GM18868 (cell line): Measurements from ENCODE around the gene HUNK.
"Not testable (repeated sequence)": the region's sequence is repeated elsewhere in the genome, so short reads cannot be mapped to it uniquely, and the experiment has no call there.

ENCODE experiments used
- ATAC-seq: cut with Tn5 transposase; IDR thresholded peaks from one replicate; pipeline ENCODE4 v1.9.1; 2021; ENCODE audit warnings: mild to moderate bottlenecking, moderate library complexity; ENCODE audit not compliant: unreplicated experiment

HUNK gene

GRCh38 chr21:31993826-31994825 lies 121.3 kb downstream of the HUNK start:
- ATAC-seq = no peak

- ATAC-seq = no peak
Measured at GRCh38 chr21:31997191-31997590, 124.4 kb downstream of the HUNK start.

GRCh38 chr21:31999810-32000468 lies 127.1 kb downstream of the HUNK start:
- ATAC-seq = no peak

- ATAC-seq = no peak
Measured at GRCh38 chr21:32001390-32001789, 128.6 kb downstream of the HUNK start.

GRCh38 chr21:32003411-32003810 lies 130.6 kb downstream of the HUNK start:
- no peak for ATAC-seq

- no peak for ATAC-seq
Measured at GRCh38 chr21:32004291-32004690, 131.5 kb downstream of the HUNK start.

GRCh38 chr21:32007456-32007855 lies 134.6 kb downstream of the HUNK start:
- ATAC-seq = no peak

- no peak for ATAC-seq
Measured at GRCh38 chr21:32008714-32009113, 135.9 kb downstream of the HUNK start.

GRCh38 chr21:32009263-32009662 lies 136.4 kb downstream of the HUNK start:
- ATAC-seq = no peak

GRCh38 chr21:32015461-32016139 lies 142.8 kb downstream of the HUNK start:
- ATAC-seq = no peak

- ATAC-seq = no peak
Measured at GRCh38 chr21:32018381-32018780, 145.6 kb downstream of the HUNK start.

- no peak for ATAC-seq
Measured at GRCh38 chr21:32020564-32020963, 147.7 kb downstream of the HUNK start.

- ATAC-seq = no peak
Measured at GRCh38 chr21:32021319-32021994, 148.6 kb downstream of the HUNK start.

GRCh38 chr21:32022146-32022545 lies 149.3 kb downstream of the HUNK start:
- ATAC-seq = no peak

GRCh38 chr21:32030146-32030652 lies 157.4 kb downstream of the HUNK start:
- no peak for ATAC-seq

- no peak for ATAC-seq
Measured at GRCh38 chr21:32034850-32035249, 162.0 kb downstream of the HUNK start.

- no peak for ATAC-seq
Measured at GRCh38 chr21:32035617-32036016, 162.8 kb downstream of the HUNK start.

- no peak for ATAC-seq
Measured at GRCh38 chr21:32036756-32037155, 163.9 kb downstream of the HUNK start.

GRCh38 chr21:32038751-32039150 lies 165.9 kb downstream of the HUNK start:
- not testable (repeated sequence) for ATAC-seq

GRCh38 chr21:32043458-32043857 lies 170.6 kb downstream of the HUNK start:
- no peak for ATAC-seq
